ENCODE data around the gene ZNF236.
A peak's percentile ranks its signal among the peaks of the same experiment; 100 is the strongest.

ZNF236 gene

DNA sequence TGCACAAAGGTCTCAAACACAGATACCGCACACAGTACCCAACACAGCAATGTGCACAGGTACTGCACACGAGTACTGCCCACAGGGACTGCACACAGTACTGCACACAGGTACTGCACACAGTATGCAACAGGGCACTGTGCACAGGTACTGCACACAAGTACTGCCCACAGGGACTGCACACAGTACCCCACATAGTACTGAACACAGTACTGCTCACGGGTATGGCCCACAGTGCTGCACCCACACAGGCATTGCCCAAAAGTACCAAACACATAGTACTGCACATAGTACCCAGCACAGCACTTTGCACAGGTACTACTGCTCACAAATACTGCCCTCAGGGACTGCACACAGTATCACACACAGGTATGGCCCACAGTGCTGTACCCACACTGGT lies 73.1 kb downstream of the ZNF236 start:
- DNase-seq (ENCODE audit: insufficient read length) (no peak), FAIRE-seq (no peak)
- TF ChIP-seq POLR2AphosphoS5 (IDR thresholded peaks at IDR 0.05; ENCODE audit: low read depth, low read length), result no peak
- TF ChIP-seq POLR2A (IDR thresholded peaks at IDR 0.05; ENCODE audit: low read depth, low read length), result no peak

DNA sequence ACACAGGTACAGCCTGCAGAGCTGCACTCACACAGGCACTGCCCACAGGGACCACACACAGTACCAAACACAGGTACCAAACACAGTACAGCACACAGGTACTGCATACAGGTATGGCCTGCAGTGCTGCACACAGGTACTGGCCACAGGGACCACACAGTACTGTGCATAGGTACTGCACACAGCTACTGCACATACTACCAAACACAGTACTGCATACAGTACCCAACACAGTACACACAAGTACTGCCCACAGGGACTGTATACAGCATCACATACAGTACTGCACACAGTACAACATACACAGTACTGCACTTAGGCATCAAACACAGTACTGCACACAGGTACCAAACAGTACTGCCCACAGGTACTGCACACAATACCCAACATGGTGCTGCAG lies 74.3 kb downstream of the ZNF236 start:
- DNase-seq (ENCODE audit: insufficient read length) (no peak), FAIRE-seq (no peak)
- no peak for TF ChIP-seq TAF1 (IDR thresholded peaks at IDR 0.05; ENCODE audit: borderline replicate concordance, low read depth, low read length)
- no peak for TF ChIP-seq POLR2A (IDR thresholded peaks at IDR 0.05; ENCODE audit: low read depth, low read length)
- no peak for TF ChIP-seq POLR2AphosphoS5 (IDR thresholded peaks at IDR 0.05; ENCODE audit: low read depth, low read length)

DNA sequence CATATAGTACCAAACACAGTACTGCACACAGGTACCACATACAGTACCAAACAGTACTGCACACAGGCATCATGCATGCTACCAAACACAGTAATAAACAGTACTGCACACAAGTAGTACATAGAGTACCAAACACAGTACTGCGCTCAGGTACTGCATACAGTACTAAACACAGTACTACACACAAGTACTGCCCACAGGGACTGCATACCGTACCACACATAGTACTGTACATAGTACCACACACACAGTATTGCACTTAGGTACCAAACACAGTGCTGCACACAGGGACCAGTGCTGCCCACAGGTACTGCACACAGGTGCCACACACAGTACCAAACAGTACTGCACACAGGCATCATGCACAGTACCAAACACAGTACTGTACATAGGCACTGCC lies 74.9 kb downstream of the ZNF236 start:
- no peak for TF ChIP-seq POLR2AphosphoS5 (IDR thresholded peaks at IDR 0.05; ENCODE audit: low read depth, low read length)
- no peak for TF ChIP-seq TAF1 (IDR thresholded peaks at IDR 0.05; ENCODE audit: borderline replicate concordance, low read depth, low read length)
- no peak for TF ChIP-seq POLR2A (IDR thresholded peaks at IDR 0.05; ENCODE audit: low read depth, low read length)
- no peak for DNase-seq (ENCODE audit: insufficient read length)
- peak; percentile 21 for FAIRE-seq

DNA sequence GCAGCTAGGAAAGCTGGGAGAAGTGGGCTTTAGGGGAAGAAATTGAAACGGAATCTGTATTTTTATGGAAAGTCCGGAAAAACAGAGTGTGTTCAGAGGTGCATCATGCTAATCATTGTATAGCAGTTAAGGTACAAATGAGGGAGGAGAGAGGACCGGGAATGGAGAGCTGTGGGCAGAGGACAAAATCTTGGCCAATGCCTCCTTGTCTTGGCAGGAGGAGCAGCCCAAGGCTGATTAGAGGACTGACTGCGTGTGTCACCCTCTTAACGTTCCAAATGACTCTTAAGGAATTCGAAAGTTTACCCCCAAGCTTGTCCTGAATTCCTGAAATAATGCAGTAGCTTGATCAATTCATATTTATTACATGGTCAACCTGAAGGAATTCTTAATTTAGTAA lies 81.0 kb downstream of the ZNF236 start:
- FAIRE-seq (no peak), DNase-seq (ENCODE audit: insufficient read length) (no peak)
- TF ChIP-seq POLR2AphosphoS5 (IDR thresholded peaks at IDR 0.05; ENCODE audit: low read depth, low read length) (no peak), POLR2A (IDR thresholded peaks at IDR 0.05; ENCODE audit: low read depth, low read length) (no peak), TAF1 (IDR thresholded peaks at IDR 0.05; ENCODE audit: borderline replicate concordance, low read depth, low read length) (no peak)

DNA sequence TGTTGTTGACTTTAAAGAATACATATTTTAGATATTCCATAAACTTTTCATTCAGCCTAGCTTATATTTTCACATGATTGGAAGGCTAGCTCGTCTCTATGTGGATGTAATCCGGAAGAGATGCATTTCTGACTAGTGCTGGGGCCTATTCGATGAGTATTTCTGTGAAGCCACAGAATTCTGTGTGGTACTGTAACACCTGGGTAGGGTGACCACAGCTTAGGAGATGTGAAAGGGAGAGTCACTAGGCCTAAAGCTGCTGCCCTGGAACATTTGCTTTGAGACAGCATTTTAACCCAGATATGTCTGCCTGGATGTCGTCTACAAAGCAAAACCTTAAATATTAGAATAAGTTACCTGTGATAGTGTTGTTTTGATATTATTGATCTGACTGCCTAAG lies 83.5 kb downstream of the ZNF236 start:
- TF ChIP-seq POLR2AphosphoS5 (IDR thresholded peaks at IDR 0.05; ENCODE audit: low read depth, low read length), result no peak
- TF ChIP-seq POLR2A (IDR thresholded peaks at IDR 0.05; ENCODE audit: low read depth, low read length), result no peak
- TF ChIP-seq TAF1 (IDR thresholded peaks at IDR 0.05; ENCODE audit: borderline replicate concordance, low read depth, low read length), result no peak
- FAIRE-seq (no peak), DNase-seq (ENCODE audit: insufficient read length) (no peak)

DNA sequence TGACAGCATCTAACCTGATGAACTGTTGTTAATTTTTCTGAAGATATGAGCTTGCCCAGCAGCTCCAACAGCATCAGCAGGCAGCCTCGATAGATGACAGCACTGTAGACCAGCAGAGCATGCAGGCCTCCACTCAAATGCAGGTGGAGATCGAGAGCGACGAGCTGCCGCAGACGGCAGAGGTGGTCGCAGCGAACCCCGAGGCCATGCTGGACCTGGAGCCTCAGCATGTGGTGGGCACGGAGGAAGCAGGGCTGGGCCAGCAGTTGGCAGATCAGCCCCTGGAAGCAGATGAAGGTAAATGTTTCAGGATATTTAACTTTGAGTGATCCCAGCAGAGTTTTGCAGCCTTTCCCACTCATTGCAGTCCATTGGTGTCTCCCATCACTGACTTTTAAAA lies 85.9 kb downstream of the ZNF236 start:
- DNase-seq (ENCODE audit: insufficient read length) (no peak), FAIRE-seq (no peak)
- TF ChIP-seq TAF1 (IDR thresholded peaks at IDR 0.05; ENCODE audit: borderline replicate concordance, low read depth, low read length), result no peak
- no peak for TF ChIP-seq POLR2A (IDR thresholded peaks at IDR 0.05; ENCODE audit: low read depth, low read length)
- no peak for TF ChIP-seq POLR2AphosphoS5 (IDR thresholded peaks at IDR 0.05; ENCODE audit: low read depth, low read length)

DNA sequence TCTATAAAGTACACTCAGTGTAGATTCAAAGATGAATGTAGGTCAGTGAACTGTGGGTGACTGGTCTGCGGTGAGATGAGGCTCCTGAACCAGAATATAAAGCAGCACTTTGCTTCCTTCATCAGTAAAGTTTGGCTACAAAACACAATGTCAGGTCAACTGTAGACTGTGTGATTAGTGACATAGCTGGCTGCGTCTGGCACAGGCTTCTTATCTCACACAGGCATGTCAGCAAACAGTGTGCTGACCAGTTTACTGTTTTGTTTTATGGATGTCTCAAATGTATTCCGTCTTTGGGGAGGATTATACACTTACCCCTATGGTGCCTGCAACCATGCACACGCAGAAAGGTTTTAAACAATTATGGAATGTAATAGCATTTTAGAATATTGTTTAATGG lies 87.1 kb downstream of the ZNF236 start:
- DNase-seq (ENCODE audit: insufficient read length), result no peak
- FAIRE-seq, result no peak
- TF ChIP-seq POLR2AphosphoS5 (IDR thresholded peaks at IDR 0.05; ENCODE audit: low read depth, low read length), result no peak
- TF ChIP-seq TAF1 (IDR thresholded peaks at IDR 0.05; ENCODE audit: borderline replicate concordance, low read depth, low read length), result no peak
- no peak for TF ChIP-seq POLR2A (IDR thresholded peaks at IDR 0.05; ENCODE audit: low read depth, low read length)

DNA sequence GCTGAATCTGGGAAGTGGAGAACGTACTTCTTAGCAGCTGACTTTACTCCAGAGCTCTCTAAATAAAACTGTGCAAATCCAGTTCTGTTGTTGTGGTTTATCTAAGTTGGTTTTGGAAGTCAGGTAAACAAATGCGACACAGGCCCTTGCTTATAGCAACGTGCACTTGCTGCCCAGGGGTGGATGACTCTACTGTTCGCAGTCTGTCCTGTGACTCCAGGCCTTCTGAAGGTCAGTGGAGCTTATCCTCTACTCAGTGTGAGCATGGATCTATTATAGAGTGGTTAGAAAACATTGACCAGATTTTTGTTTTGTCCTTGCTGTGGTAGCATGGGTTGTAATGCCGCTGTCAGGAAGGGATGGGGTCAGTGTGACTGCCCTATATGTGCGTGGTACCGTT lies 89.1 kb downstream of the ZNF236 start:
- no peak for DNase-seq (ENCODE audit: insufficient read length)
- TF ChIP-seq TAF1 (IDR thresholded peaks at IDR 0.05; ENCODE audit: borderline replicate concordance, low read depth, low read length) (no peak), POLR2A (IDR thresholded peaks at IDR 0.05; ENCODE audit: low read depth, low read length) (no peak), POLR2AphosphoS5 (IDR thresholded peaks at IDR 0.05; ENCODE audit: low read depth, low read length) (no peak)
- FAIRE-seq, result no peak

DNA sequence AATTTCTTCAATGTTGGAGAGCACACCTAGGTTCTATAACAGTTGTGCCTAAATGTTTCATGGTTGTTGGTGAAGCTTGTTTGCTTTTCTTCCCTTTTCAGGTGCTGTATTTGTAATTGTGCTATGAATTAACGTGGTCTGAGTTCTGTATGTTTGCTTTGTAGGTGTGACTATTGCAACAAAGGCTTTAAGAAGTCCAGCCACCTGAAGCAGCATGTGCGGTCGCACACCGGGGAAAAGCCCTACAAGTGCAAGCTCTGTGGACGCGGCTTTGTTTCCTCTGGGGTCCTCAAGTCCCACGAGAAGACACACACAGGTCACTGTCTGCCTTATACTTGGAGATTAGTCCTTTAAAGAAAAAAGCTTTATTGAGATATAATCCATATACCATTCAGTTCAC lies 91.2 kb downstream of the ZNF236 start:
- FAIRE-seq (no peak), DNase-seq (ENCODE audit: insufficient read length) (no peak)
- TF ChIP-seq TAF1 (IDR thresholded peaks at IDR 0.05; ENCODE audit: borderline replicate concordance, low read depth, low read length), result no peak
- TF ChIP-seq POLR2AphosphoS5 (IDR thresholded peaks at IDR 0.05; ENCODE audit: low read depth, low read length), result no peak
- TF ChIP-seq POLR2A (IDR thresholded peaks at IDR 0.05; ENCODE audit: low read depth, low read length), result no peak

DNA sequence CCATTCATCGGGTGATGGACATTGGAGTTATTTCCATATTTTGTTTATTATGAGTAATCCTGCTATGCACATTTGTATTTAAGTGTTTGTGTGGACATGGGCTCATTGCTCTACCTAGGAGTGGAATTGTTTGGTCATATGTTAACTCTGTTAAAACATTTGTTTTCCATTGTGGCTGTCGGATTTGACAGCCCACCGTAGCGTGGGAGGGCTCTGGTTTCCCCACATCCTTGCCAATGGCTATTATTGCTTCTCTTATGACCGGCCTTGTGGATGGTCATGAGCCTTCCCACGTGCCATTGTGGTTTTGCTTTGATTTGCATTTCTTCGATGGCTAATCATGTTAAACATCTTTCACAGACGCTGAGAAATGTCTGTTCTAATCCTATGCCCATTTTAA lies 92.0 kb downstream of the ZNF236 start:
- FAIRE-seq (no peak), DNase-seq (ENCODE audit: insufficient read length) (no peak)
- TF ChIP-seq TAF1 (IDR thresholded peaks at IDR 0.05; ENCODE audit: borderline replicate concordance, low read depth, low read length), result no peak
- TF ChIP-seq POLR2AphosphoS5 (IDR thresholded peaks at IDR 0.05; ENCODE audit: low read depth, low read length), result no peak
- TF ChIP-seq POLR2A (IDR thresholded peaks at IDR 0.05; ENCODE audit: low read depth, low read length), result no peak

DNA sequence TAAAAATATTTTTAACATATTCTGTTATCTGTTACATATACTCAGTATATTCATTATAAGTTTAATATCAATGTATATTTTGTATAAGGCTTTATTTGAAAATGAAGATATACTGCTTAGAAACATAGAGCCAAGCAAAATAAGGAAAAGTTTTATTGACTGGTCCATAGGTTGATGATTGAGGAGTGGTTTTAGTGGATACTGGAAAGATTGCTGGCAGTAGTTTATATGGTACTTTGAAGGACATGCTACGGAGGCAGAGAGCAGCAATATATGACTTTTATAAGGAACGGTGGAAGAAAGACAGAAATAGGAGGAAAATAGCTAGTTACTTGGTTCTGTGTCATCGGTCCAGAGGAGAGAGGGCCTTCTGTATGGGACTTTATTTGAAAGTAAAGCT lies 92.4 kb downstream of the ZNF236 start:
- DNase-seq (ENCODE audit: insufficient read length) (no peak), FAIRE-seq (no peak)
- TF ChIP-seq POLR2AphosphoS5 (IDR thresholded peaks at IDR 0.05; ENCODE audit: low read depth, low read length), result no peak
- TF ChIP-seq POLR2A (IDR thresholded peaks at IDR 0.05; ENCODE audit: low read depth, low read length), result no peak

DNA sequence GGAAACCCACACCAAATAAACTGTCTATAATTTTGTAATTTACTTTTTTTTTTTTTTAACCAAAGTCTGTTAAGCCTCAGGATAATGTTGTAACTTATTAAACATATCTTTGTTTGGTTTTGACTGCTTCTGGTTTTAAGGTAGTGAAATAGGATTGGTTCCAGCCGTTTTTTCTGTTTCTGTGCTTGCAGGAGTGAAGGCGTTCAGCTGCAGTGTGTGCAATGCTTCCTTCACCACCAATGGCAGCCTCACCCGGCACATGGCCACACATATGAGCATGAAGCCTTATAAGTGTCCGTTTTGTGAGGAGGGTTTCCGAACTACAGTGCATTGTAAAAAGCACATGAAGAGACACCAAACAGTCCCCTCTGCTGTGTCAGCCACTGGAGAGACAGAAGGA lies 93.1 kb downstream of the ZNF236 start:
- TF ChIP-seq POLR2A (IDR thresholded peaks at IDR 0.05; ENCODE audit: low read depth, low read length) (no peak), TAF1 (IDR thresholded peaks at IDR 0.05; ENCODE audit: borderline replicate concordance, low read depth, low read length) (no peak), POLR2AphosphoS5 (IDR thresholded peaks at IDR 0.05; ENCODE audit: low read depth, low read length) (no peak)
- FAIRE-seq, result no peak

DNA sequence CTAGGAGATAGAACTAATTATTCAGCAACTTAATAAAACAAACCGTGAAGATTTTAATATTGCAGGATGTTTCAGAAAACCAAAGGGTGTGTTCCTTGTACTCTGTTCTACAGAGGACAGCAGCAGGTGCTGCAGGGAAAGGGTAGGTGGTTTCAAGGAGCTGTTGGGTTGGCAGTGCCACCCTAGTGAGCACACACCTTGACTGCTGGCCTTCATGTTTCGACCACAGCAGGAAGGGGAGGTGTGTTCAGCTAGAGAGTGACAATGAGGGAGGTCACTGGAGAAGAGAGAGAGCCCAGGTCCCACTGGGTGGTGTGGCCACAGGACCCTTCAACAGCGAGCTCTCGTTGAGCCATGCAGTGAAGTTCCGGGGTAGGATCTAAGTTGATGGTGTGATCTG lies 98.6 kb downstream of the ZNF236 start:
- TF ChIP-seq POLR2AphosphoS5 (IDR thresholded peaks at IDR 0.05; ENCODE audit: low read depth, low read length), result no peak
- no peak for TF ChIP-seq TAF1 (IDR thresholded peaks at IDR 0.05; ENCODE audit: borderline replicate concordance, low read depth, low read length)
- no peak for TF ChIP-seq POLR2A (IDR thresholded peaks at IDR 0.05; ENCODE audit: low read depth, low read length)
- DNase-seq (ENCODE audit: insufficient read length) (no peak), FAIRE-seq (no peak)

More for the DNA sequence above, 93.1 kb downstream of the ZNF236 start:
- no peak for DNase-seq (ENCODE audit: insufficient read length)
